OCI-LY7 (cell line): ENCODE results near the gene LDAH. TPM values are rescaled to one million over a fixed set of nuclear protein-coding genes. Genes with fewer than 3 reads are reported as not detected.
A peak's percentile ranks its signal among the peaks of the same experiment; 100 is the strongest.

Experiments
- BruUV-seq: library from RNA; stranded (reverse); fragments of 400-500 nt; replicated peaks from 2 replicates; lab custom pipeline; 2021; lab: Mats Ljungman, UMichigan
- CTCF ChIA-PET: fragments of 300-600 bp; sonication (Branson Sonifier 250); formaldehyde crosslinking; loops from one replicate; lab custom pipeline; 2022; ENCODE audit warnings: antibody characterized with exemption; ENCODE audit not compliant: unreplicated experiment; lab: Charles Lee
- POLR2A ChIA-PET: fragments of 300-600 bp; sonication (Branson Sonifier 250); formaldehyde crosslinking; loops from one replicate; lab custom pipeline; 2022; ENCODE audit warnings: antibody characterized with exemption; lab: Charles Lee
- DNase-seq: peaks from one replicate; pipeline ENCODE4 v3.0.0-alpha.2; 2015; ENCODE audit warnings: low spot score
- H2AFZ ChIP-seq: fragments of 200-600 bp; sonication (generic), shearing (Covaris generic); 2 replicates; pipeline ENCODE4 v1.6.1; 2014; ENCODE audit warnings: mild to moderate bottlenecking, antibody characterized with exemption, low read length, moderate library complexity
- H3K27ac ChIP-seq: fragments of 200-600 bp; sonication (generic); 2 replicates; pipeline ENCODE4 v1.5.1; 2014; ENCODE audit warnings: mixed run types, low read depth, mild to moderate bottlenecking, moderate library complexity, low read length, inconsistent platforms; ENCODE audit not compliant: poor library complexity, severe bottlenecking
- H3K36me3 ChIP-seq: fragments of 200-600 bp; sonication (generic); 2 replicates; pipeline ENCODE4 v1.6.1; 2014; ENCODE audit warnings: mild to moderate bottlenecking, antibody characterized with exemption, low read length, moderate library complexity, mixed read lengths; ENCODE audit not compliant: insufficient read depth
- H3K4me1 ChIP-seq: fragments of 200-600 bp; sonication (generic); 2 replicates; pipeline ENCODE4 v1.5.1; 2014; ENCODE audit warnings: mild to moderate bottlenecking, low read length; ENCODE audit not compliant: insufficient read depth, poor library complexity, severe bottlenecking
- H3K4me2 ChIP-seq: fragments of 200-600 bp; sonication (generic); 2 replicates; pipeline ENCODE4 v1.6.1; 2014; ENCODE audit warnings: mild to moderate bottlenecking, low read length
- H3K4me3 ChIP-seq: fragments of 200-600 bp; sonication (generic); 2 replicates; pipeline ENCODE4 v1.5.1; 2014; ENCODE audit warnings: mild to moderate bottlenecking, low read depth, low read length; ENCODE audit not compliant: poor library complexity, severe bottlenecking
- H3K79me2 ChIP-seq: fragments of 200-600 bp; sonication (generic); 2 replicates; pipeline ENCODE4 v1.6.1; 2016; ENCODE audit warnings: low read depth, mild to moderate bottlenecking, low read length, moderate library complexity, mixed read lengths; ENCODE audit not compliant: insufficient read depth
- H3K9me2 ChIP-seq: fragments of 200-600 bp; sonication (generic); 2 replicates; pipeline ENCODE4 v1.6.1; 2016; ENCODE audit warnings: mild to moderate bottlenecking, low read length, mixed read lengths; ENCODE audit not compliant: insufficient read depth
- H3K9me3 ChIP-seq: fragments of 200-600 bp; sonication (generic); 2 replicates; pipeline ENCODE4 v1.6.1; 2014; ENCODE audit warnings: mild to moderate bottlenecking, mixed run types, low read length, mixed read lengths
- H4K20me1 ChIP-seq: fragments of 200-600 bp; sonication (generic); 2 replicates; pipeline ENCODE4 v1.6.1; 2014; ENCODE audit warnings: mild to moderate bottlenecking, antibody characterized with exemption, low read length, moderate library complexity, mixed read lengths; ENCODE audit not compliant: insufficient read depth
- EZH2phosphoT487 ChIP-seq: fragments of 200-600 bp; sonication (generic); IDR thresholded peaks from 2 replicates; pipeline ENCODE4 v1.6.1; 2018; ENCODE audit warnings: low read depth, borderline replicate concordance, mild to moderate bottlenecking, mixed run types, antibody characterized with exemption, low read length, moderate library complexity, mixed read lengths
- intact Hi-C: fragments of 100-400 bp; cut with micrococcal nuclease; formaldehyde crosslinking; loops from one replicate; pipeline ENCODE4 v1.10.0; 2022; ENCODE audit not compliant: unreplicated experiment
- total RNA-seq, 2 experiments: library from RNA; depleted of rRNA in 1 of 2; stranded (reverse); fragments of >200 nt in 1 of 2; shearing (Covaris generic) in 1 of 2; gene quantifications; 2 replicates each; pipeline ENCODE4 v1.2.3, GENCODE V29; 2014 to 2022
- TF ChIP-seq, protein P1 (sequence below): fragments of 200-600 bp; sonication (generic); conservative IDR thresholded peaks from 2 replicates; pipeline ENCODE4 v1.5.1; 2014; ENCODE audit warnings: mild to moderate bottlenecking, antibody characterized with exemption, low read length, moderate library complexity, mixed read lengths

The LDAH gene
- total RNA-seq, 2 experiments from 2014 or later = 21.7 to 38.1 TPM

GRCh38 chr2:20665243-20666004 is 157.5 kb downstream of the LDAH start:
- Histone ChIP-seq H3K4me3 (no peak overlapping the region), H4K20me1 (no peaks in the 10 kb centered on the region), H3K9me2 (no peaks in the 10 kb centered on the region), H3K79me2 (no peaks in the 10 kb centered on the region), H3K36me3 (no peaks in the 10 kb centered on the region), H3K4me1 (peaks cover 7% of the 10 kb centered on the region), H3K27ac (no peak overlapping the region), H3K9me3 (no peaks in the 10 kb centered on the region), H3K4me2 (peak overlapping the region; percentile 73; the same call in 1 of the 2 replicates), H2AFZ (no peak overlapping the region)
- POLR2A ChIA-PET = interaction anchor here (1.6 kb wide), 1 partner anchor 12 kb away, joined by 4 read pairs; no protein-coding TSS in a partner anchor
- TF ChIP-seq, protein P1, sequence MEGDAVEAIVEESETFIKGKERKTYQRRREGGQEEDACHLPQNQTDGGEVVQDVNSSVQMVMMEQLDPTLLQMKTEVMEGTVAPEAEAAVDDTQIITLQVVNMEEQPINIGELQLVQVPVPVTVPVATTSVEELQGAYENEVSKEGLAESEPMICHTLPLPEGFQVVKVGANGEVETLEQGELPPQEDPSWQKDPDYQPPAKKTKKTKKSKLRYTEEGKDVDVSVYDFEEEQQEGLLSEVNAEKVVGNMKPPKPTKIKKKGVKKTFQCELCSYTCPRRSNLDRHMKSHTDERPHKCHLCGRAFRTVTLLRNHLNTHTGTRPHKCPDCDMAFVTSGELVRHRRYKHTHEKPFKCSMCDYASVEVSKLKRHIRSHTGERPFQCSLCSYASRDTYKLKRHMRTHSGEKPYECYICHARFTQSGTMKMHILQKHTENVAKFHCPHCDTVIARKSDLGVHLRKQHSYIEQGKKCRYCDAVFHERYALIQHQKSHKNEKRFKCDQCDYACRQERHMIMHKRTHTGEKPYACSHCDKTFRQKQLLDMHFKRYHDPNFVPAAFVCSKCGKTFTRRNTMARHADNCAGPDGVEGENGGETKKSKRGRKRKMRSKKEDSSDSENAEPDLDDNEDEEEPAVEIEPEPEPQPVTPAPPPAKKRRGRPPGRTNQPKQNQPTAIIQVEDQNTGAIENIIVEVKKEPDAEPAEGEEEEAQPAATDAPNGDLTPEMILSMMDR = no peak
- no peak for TF ChIP-seq EZH2phosphoT487
- no peak for DNase-seq
- CTCF ChIA-PET = no interaction called here
- no TSS peak for BruUV-seq
- intact Hi-C loops = no loop called here

GRCh38 chr2:20664431-20665242 is 158.3 kb downstream of the LDAH start:
- H4K20me1 ChIP-seq = no peaks in the 10 kb centered on the region
- H3K4me2 ChIP-seq = no peak overlapping the region
- H3K4me1 ChIP-seq = peaks cover 7% of the 10 kb centered on the region
- H3K27ac ChIP-seq = no peak overlapping the region
- intact Hi-C loops = loop anchor here (5.0 kb wide), 3 partner anchors 158 to 453 kb away; partner anchors contain the start of gene LDAH
- H2AFZ ChIP-seq = no peak overlapping the region
- H3K9me2 ChIP-seq = no peaks in the 10 kb centered on the region
- no peak for TF ChIP-seq EZH2phosphoT487
- TF ChIP-seq, protein P1 = no peak
- H3K36me3 ChIP-seq = no peaks in the 10 kb centered on the region
- H3K79me2 ChIP-seq = no peaks in the 10 kb centered on the region
- no peak for DNase-seq
- POLR2A ChIA-PET = no interaction called here
- no TSS peak for BruUV-seq
- no peak overlapping the region for H3K4me3 ChIP-seq
- CTCF ChIA-PET = no interaction called here
- no peaks in the 10 kb centered on the region for H3K9me3 ChIP-seq
